Activated CD4-positive, alpha-beta T cell treated with anti-CD3 and anti-CD28 coated beads for 36 hours (primary cell): ENCODE results near the gene KIFBP. TPM values are rescaled to one million over a fixed set of nuclear protein-coding genes. Genes with fewer than 3 reads are reported as not detected.
"Not testable (repeated sequence)": the region's sequence is repeated elsewhere in the genome, so short reads cannot be mapped to it uniquely, and the experiment has no call there.

Experiments used
- ATAC-seq: fragments of 200-7000 bp; cut with Tn5 transposase; one replicate; pipeline ENCODE4 v1.10.0; 2021; ENCODE audit warnings: mild to moderate bottlenecking, moderate library complexity
- CTCF ChIA-PET: fragments of 350-600 bp; sonication (Branson Sonifier 250); formaldehyde crosslinking; loops from one replicate; lab custom pipeline; 2021; ENCODE audit warnings: antibody characterized with exemption; lab: Charles Lee
- POLR2A ChIA-PET: fragments of 350-600 bp; sonication (Branson Sonifier 250); formaldehyde crosslinking; loops from one replicate; lab custom pipeline; 2021; ENCODE audit warnings: antibody characterized with exemption, inconsistent platforms; lab: Charles Lee
- DNase-seq: peaks from one replicate; pipeline ENCODE4 v3.0.0-alpha.2; 2020
- H3K27ac Mint-ChIP-seq: one replicate; pipeline ENCODE4 v1.8.0; 2021; ENCODE audit warnings: mixed read lengths
- H3K27me3 Mint-ChIP-seq: one replicate; pipeline ENCODE4 v1.8.0; 2021; ENCODE audit warnings: mixed read lengths
- H3K36me3 Mint-ChIP-seq: one replicate; pipeline ENCODE4 v1.8.0; 2021; ENCODE audit warnings: low read depth, mixed read lengths
- H3K4me1 Mint-ChIP-seq: one replicate; pipeline ENCODE4 v1.8.0; 2021; ENCODE audit warnings: mixed read lengths
- H3K4me3 Mint-ChIP-seq: one replicate; pipeline ENCODE4 v1.8.0; 2021; ENCODE audit warnings: mild to moderate bottlenecking, moderate library complexity, mixed read lengths
- H3K9me3 Mint-ChIP-seq: one replicate; pipeline ENCODE4 v1.8.0; 2021; ENCODE audit warnings: low read depth, mixed read lengths
- intact Hi-C, 2 experiments: fragments of 100-400 bp; cut with DNase I in 1 of 2; cut with micrococcal nuclease in 1 of 2; formaldehyde crosslinking; loops; one replicate each; pipeline versions ENCODE4 v1.14.2 to v1.15.1; 2022 to 2024; cut with DNase I, micrococcal nuclease
- total RNA-seq, 2 experiments: library from RNA; stranded (reverse); gene quantifications; one replicate each; pipeline ENCODE4 v1.2.3, GENCODE V29; 2021

KIFBP gene
- total RNA-seq, 2 experiments from 2014 or later: 12.9 to 15.6 TPM

- no peaks in the 10 kb centered on the region for H3K27me3 Mint-ChIP-seq
- H3K4me1 Mint-ChIP-seq: peaks cover 11% of the 10 kb centered on the region
- no peak overlapping the region for H3K4me3 Mint-ChIP-seq
- intact Hi-C loops: no loop called here
- ATAC-seq (no peak), DNase-seq (no peak)
- CTCF ChIA-PET: interaction anchor here (0.5 to 1.2 kb wide), 8 partner anchors 15 to 236 kb away, joined by 3 to 5 read pairs (median 4); no protein-coding TSS in a partner anchor
- no peaks in the 10 kb centered on the region for H3K9me3 Mint-ChIP-seq
- no peaks in the 10 kb centered on the region for H3K36me3 Mint-ChIP-seq
- H3K27ac Mint-ChIP-seq: no peak overlapping the region
- POLR2A ChIA-PET: no interaction called here
These were observed 36.8 kb downstream of the KIFBP start for GRCh38 chr10:69025370-69025896.

DNA sequence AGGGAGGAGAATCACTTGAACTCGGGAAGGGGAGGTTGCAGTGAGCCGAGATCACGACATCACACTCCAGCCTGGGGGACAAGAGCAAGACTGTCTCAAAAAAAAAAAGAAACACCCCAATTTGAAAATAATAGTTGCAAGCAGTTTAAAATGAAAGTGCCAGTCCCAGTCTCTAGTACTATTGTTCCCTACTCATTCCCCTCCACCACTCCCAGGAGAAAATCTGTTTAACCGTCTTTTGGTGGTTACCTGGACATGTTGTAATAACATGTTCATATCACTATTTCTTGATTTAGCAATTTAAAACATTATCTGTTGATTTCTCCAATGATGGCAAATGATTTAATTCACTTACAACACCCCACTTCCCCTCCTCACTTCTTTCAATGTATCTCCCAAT is 44.7 kb downstream of the KIFBP start:
- ChIA-PET CTCF (no interaction called here), POLR2A (no interaction called here)
- no peak overlapping the region for H3K4me3 Mint-ChIP-seq
- no peaks in the 10 kb centered on the region for H3K36me3 Mint-ChIP-seq
- peaks cover 2% of the 10 kb centered on the region for H3K4me1 Mint-ChIP-seq
- H3K27ac Mint-ChIP-seq: no peak overlapping the region
- H3K27me3 Mint-ChIP-seq: no peaks in the 10 kb centered on the region
- H3K9me3 Mint-ChIP-seq: no peaks in the 10 kb centered on the region
- ATAC-seq (no peak), DNase-seq (no peak)
- intact Hi-C loops: no loop called here

GRCh38 chr10:69037489-69037888 is 48.9 kb downstream of the KIFBP start:
- intact Hi-C loops: no loop called here
- ChIA-PET CTCF (interaction anchor here (0.8 kb wide), 1 partner anchor 32 kb away, joined by 3 read pairs; no protein-coding TSS in a partner anchor), POLR2A (interaction anchor here (0.6 to 1.0 kb wide), 2 partner anchors 32 to 948 kb away, joined by 3 to 4 read pairs; no protein-coding TSS in a partner anchor)
- ATAC-seq (no peak), DNase-seq (no peak)
- no peaks in the 10 kb centered on the region for H3K9me3 Mint-ChIP-seq
- H3K27me3 Mint-ChIP-seq: no peaks in the 10 kb centered on the region
- no peak overlapping the region for H3K27ac Mint-ChIP-seq
- no peak overlapping the region for H3K4me3 Mint-ChIP-seq
- no peaks in the 10 kb centered on the region for H3K36me3 Mint-ChIP-seq
- H3K4me1 Mint-ChIP-seq: no peaks in the 10 kb centered on the region

DNA sequence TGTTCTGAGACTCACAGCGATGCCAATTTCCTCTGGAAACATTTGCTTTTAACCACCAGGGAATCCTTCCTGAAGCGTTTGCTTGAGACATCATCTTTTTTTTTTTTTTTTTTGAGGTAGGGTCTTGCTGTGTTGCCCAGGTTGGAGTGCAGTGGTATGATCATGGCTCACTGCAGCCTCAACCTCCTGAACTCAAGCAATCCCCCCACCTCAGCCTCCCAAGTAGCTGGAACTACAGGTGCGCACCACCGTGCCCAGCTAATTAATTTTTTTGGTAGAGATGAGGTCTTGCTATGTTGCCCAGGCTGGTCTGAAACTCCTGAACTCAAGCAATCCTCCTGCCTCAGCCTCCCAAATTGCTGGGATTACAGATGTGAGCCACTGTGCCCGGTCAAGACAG is 52.3 kb downstream of the KIFBP start:
- H3K36me3 Mint-ChIP-seq, DNase-seq, H3K27me3 Mint-ChIP-seq, H3K4me3 Mint-ChIP-seq, H3K27ac Mint-ChIP-seq, intact Hi-C loops, H3K9me3 Mint-ChIP-seq, ATAC-seq, POLR2A ChIA-PET: not testable (repeated sequence)
- H3K4me1 Mint-ChIP-seq: peaks cover 24% of the 10 kb centered on the region
- CTCF ChIA-PET: interaction anchor here (0.8 to 1.3 kb wide), 2 partner anchors 25 to 56 kb away, joined by 3 to 4 read pairs; no protein-coding TSS in a partner anchor

GRCh38 chr10:69042417-69042816 is 53.8 kb downstream of the KIFBP start:
- intact Hi-C loops: no loop called here
- no peaks in the 10 kb centered on the region for H3K36me3 Mint-ChIP-seq
- ChIA-PET CTCF (interaction anchor here (0.6 to 1.0 kb wide), 2 partner anchors 37 to 52 kb away, joined by 3 to 4 read pairs; no protein-coding TSS in a partner anchor), POLR2A (no interaction called here)
- H3K4me1 Mint-ChIP-seq: peaks cover 37% of the 10 kb centered on the region
- H3K27ac Mint-ChIP-seq: no peak overlapping the region
- no peak for DNase-seq
- H3K4me3 Mint-ChIP-seq: no peak overlapping the region
- H3K9me3 Mint-ChIP-seq: no peaks in the 10 kb centered on the region
- no peaks in the 10 kb centered on the region for H3K27me3 Mint-ChIP-seq
- ATAC-seq: no peak

- Mint-ChIP-seq H3K4me1 (peaks cover 41% of the 10 kb centered on the region), H3K27me3 (no peaks in the 10 kb centered on the region), H3K9me3 (no peaks in the 10 kb centered on the region), H3K27ac (no peak overlapping the region), H3K36me3 (no peaks in the 10 kb centered on the region), H3K4me3 (no peak overlapping the region)
- DNase-seq (no peak), ATAC-seq (no peak)
- ChIA-PET POLR2A (no interaction called here), CTCF (interaction anchor here (0.6 to 1.4 kb wide), 3 partner anchors 29 to 51 kb away, joined by 3 to 6 read pairs (median 4); no protein-coding TSS in a partner anchor)
- intact Hi-C loops: no loop called here
These were observed 54.2 kb downstream of the KIFBP start for GRCh38 chr10:69042838-69043237.

DNA sequence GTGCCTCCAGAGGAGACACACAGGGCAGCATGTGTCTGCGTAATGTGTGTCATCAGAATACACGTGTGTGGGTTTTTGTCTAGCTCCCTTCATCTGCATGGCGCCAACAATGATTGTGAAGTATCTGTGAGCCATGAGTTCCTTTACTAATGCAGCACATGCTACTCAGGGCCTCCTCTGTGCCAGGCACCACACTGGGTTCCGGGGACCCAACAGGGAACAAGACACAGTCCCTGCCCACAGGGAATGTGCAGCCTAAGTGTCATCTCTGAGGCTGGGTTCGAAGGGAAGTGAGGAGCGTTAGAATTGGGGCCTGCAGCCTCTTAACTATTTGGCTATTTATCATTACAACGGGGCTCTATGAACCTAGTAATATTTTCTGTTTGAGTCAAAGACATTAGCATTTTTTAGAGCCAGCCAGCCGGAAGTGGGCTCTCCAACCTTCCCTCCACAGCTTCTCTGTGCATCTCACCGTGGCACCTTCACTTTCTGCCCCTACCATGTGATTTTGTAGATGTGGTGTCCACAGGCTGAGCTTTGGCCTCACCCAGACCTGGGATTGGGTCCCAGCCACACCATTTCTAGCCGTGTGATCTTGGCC is 55.4 kb downstream of the KIFBP start:
- intact Hi-C loops: loop anchor here (2.0 kb wide), 4 partner anchors 31 to 275 kb away; no protein-coding TSS in a partner anchor
- Mint-ChIP-seq H3K36me3 (no peaks in the 10 kb centered on the region), H3K27ac (peak overlapping the region; percentile 96), H3K9me3 (no peaks in the 10 kb centered on the region), H3K27me3 (no peaks in the 10 kb centered on the region), H3K4me1 (peaks cover 52% of the 10 kb centered on the region), H3K4me3 (peak overlapping the region; percentile 19)
- peak; percentile 10 for ATAC-seq
- peak; percentile 60 for DNase-seq
- ChIA-PET POLR2A (interaction anchor here (0.9 to 2.1 kb wide), 5 partner anchors 11 to 48 kb away, joined by 3 to 11 read pairs (median 7); partner anchors contain the start of gene SRGN), CTCF (interaction anchor here (0.5 to 2.7 kb wide), 7 partner anchors 22 to 364 kb away, joined by 3 to 22 read pairs (median 4); partner anchors contain the start of gene SRGN)

- ATAC-seq (no peak), DNase-seq (no peak)
- intact Hi-C loops: loop anchor here (2.0 kb wide), 4 partner anchors 32 to 274 kb away; no protein-coding TSS in a partner anchor
- ChIA-PET POLR2A (interaction anchor here (1.2 to 2.1 kb wide), 7 partner anchors 11 to 88 kb away, joined by 3 to 11 read pairs (median 7); partner anchors contain the start of genes DDX21 and SRGN), CTCF (interaction anchor here (0.6 to 4.4 kb wide), 13 partner anchors 11 to 76 kb away, joined by 3 to 35 read pairs (median 4); partner anchors contain the start of gene SRGN)
- no peaks in the 10 kb centered on the region for H3K36me3 Mint-ChIP-seq
- peaks cover 56% of the 10 kb centered on the region for H3K4me1 Mint-ChIP-seq
- H3K9me3 Mint-ChIP-seq: no peaks in the 10 kb centered on the region
- no peaks in the 10 kb centered on the region for H3K27me3 Mint-ChIP-seq
- peak overlapping the region; percentile 96 for H3K27ac Mint-ChIP-seq
- H3K4me3 Mint-ChIP-seq: peak overlapping the region; percentile 19
These were observed 55.9 kb downstream of the KIFBP start for GRCh38 chr10:69044546-69044945.

DNA sequence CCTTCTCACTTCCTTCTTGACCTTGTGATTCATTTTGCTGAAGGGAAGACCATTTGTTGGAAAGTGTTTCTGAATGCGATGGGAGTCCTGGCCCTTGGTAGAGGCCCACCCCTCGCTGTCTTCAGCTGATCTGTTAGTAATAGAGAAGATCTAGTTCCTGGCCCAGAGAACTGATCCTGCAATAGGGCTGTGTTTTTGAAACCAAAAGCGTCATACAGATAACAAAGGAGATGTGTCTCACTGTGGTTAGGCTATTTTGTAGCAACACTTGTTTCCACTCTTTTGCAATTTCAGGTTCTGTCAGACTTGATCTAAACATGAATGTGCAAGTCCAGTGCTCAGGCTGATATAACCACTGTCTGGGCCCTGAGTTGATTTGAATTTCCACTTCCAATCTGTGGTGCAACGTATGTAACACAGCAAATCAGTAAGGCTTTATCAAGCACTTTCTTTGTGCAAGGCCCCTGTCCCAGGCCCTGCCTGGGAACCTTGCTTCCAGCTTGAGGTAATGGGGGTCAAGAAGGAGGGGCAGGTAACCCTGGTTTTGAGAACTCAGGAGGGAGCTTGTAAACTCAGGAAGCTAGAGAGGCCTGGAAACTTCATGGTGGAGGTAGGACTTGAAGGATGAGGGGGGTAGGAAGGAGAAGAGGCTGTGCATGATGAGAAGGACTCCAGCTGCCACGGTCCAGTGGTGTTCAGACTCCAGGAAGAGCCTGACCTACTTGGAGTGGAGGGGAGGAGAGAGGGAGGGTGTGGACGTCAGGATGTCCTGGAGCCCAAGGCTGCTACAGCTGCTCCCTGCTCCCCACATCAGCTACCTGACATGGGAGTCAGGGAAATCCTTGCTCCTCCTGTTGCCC is 57.1 kb downstream of the KIFBP start:
- Mint-ChIP-seq H3K4me3 (peak overlapping the region; percentile 43), H3K27ac (peak overlapping the region; percentile 96), H3K27me3 (no peaks in the 10 kb centered on the region), H3K9me3 (no peaks in the 10 kb centered on the region), H3K36me3 (no peaks in the 10 kb centered on the region), H3K4me1 (peaks cover 59% of the 10 kb centered on the region)
- intact Hi-C loops: loop anchor here (1.0 to 2.0 kb wide), 8 partner anchors 10 to 273 kb away; no protein-coding TSS in a partner anchor
- peak; percentile 80 for ATAC-seq
- peak; percentile 62 for DNase-seq
- POLR2A ChIA-PET: interaction anchor here (0.6 to 2.5 kb wide), 8 partner anchors 10 to 89 kb away, joined by 3 to 13 read pairs (median 8); partner anchors contain the start of genes DDX21 and SRGN
- CTCF ChIA-PET: interaction anchor here (0.9 to 4.4 kb wide), 14 partner anchors 9 to 75 kb away, joined by 3 to 35 read pairs (median 4); partner anchors contain the start of gene SRGN

- ChIA-PET CTCF (interaction anchor here (0.9 to 4.4 kb wide), 5 partner anchors 8 to 47 kb away, joined by 3 to 35 read pairs (median 5); partner anchors contain the start of gene SRGN), POLR2A (interaction anchor here (0.6 to 2.5 kb wide), 6 partner anchors 15 to 127 kb away, joined by 3 to 25 read pairs (median 4); partner anchors contain the start of gene SRGN)
- no peaks in the 10 kb centered on the region for H3K36me3 Mint-ChIP-seq
These were observed 58.7 kb downstream of the KIFBP start for GRCh38 chr10:69047111-69047832.

More at GRCh38 chr10:69047111-69047832, 58.7 kb downstream of the KIFBP start:
- Mint-ChIP-seq H3K4me1 (peaks cover 69% of the 10 kb centered on the region), H3K27ac (peak overlapping the region; percentile 82), H3K4me3 (no peak overlapping the region), H3K27me3 (no peaks in the 10 kb centered on the region), H3K9me3 (no peaks in the 10 kb centered on the region)
- DNase-seq (no peak), ATAC-seq (no peak)
- intact Hi-C loops: no loop called here
